GM23338 (cell line): ENCODE measurements around the gene CDC42EP2. TPM values are rescaled to one million over a fixed set of nuclear protein-coding genes. Genes with fewer than 3 reads are reported as not detected.

Experiments used
- ATAC-seq: fragments of 200-7000 bp; cut with Tn5 transposase; 3 replicates; pipeline ENCODE4 v1.9.1; 2020
- DNase-seq: peaks from one replicate; pipeline ENCODE4 v3.0.0-alpha.2; 2015; ENCODE audit warnings: low spot score
- H2AFZ ChIP-seq: fragments of 200-600 bp; sonication (generic); 2 replicates; pipeline ENCODE4 v1.8.0; 2016; ENCODE audit warnings: antibody characterized with exemption, mild to moderate bottlenecking, moderate library complexity
- H3F3A ChIP-seq: fragments of 200-600 bp; sonication (generic); replicated peaks from 2 replicates; pipeline ENCODE4 v1.8.0; 2017; ENCODE audit warnings: antibody characterized with exemption, mixed run types, low read depth
- H3K27ac ChIP-seq: fragments of 200-600 bp; sonication (generic); 2 replicates; pipeline ENCODE4 v1.6.1; 2016; ENCODE audit warnings: low read depth
- H3K27me3 ChIP-seq: fragments of 200-600 bp; sonication (generic); 2 replicates; pipeline ENCODE4 v1.8.0; 2016; ENCODE audit warnings: mild to moderate bottlenecking, mixed run types, moderate library complexity; ENCODE audit not compliant: insufficient read depth
- H3K36me3 ChIP-seq: fragments of 200-600 bp; sonication (generic); 2 replicates; pipeline ENCODE4 v1.8.0; 2016; ENCODE audit warnings: mild to moderate bottlenecking; ENCODE audit not compliant: insufficient read depth
- H3K4me1 ChIP-seq: fragments of 200-600 bp; sonication (generic); 2 replicates; pipeline ENCODE4 v1.8.0; 2016; ENCODE audit warnings: mild to moderate bottlenecking, moderate library complexity; ENCODE audit not compliant: insufficient read depth
- H3K4me2 ChIP-seq: fragments of 200-600 bp; sonication (generic); 2 replicates; pipeline ENCODE4 v1.7.1; 2017; ENCODE audit warnings: mixed run types
- H3K4me3 ChIP-seq: fragments of 200-600 bp; sonication (generic); 2 replicates; pipeline ENCODE4 v1.6.1; 2016; ENCODE audit warnings: mixed run types
- H3K79me2 ChIP-seq: fragments of 200-600 bp; sonication (generic); replicated peaks from 2 replicates; pipeline ENCODE4 v1.8.0; 2017; ENCODE audit warnings: mild to moderate bottlenecking; ENCODE audit not compliant: insufficient read depth
- H3K9me2 ChIP-seq: fragments of 200-600 bp; sonication (generic); 2 replicates; pipeline ENCODE4 v1.8.0; 2017; ENCODE audit not compliant: insufficient read depth
- H4K20me1 ChIP-seq: fragments of 200-600 bp; sonication (generic); replicated peaks from 2 replicates; pipeline ENCODE4 v1.8.0; 2017; ENCODE audit warnings: mild to moderate bottlenecking; ENCODE audit not compliant: insufficient read depth
- H3K27ac Mint-ChIP-seq: 2 replicates; pipeline ENCODE4 v1.8.0; 2020; ENCODE audit warnings: inconsistent platforms, mild to moderate bottlenecking, moderate library complexity, mixed read lengths
- H3K27me3 Mint-ChIP-seq: 3 replicates; pipeline ENCODE4 v1.8.0; 2022; ENCODE audit warnings: low read depth, mild to moderate bottlenecking, moderate library complexity, mixed read lengths, inconsistent platforms; ENCODE audit not compliant: insufficient read depth, poor library complexity
- H3K36me3 Mint-ChIP-seq: 3 replicates; pipeline ENCODE4 v1.8.0; 2021; ENCODE audit warnings: low read depth, mild to moderate bottlenecking, inconsistent platforms, moderate library complexity, mixed read lengths
- H3K4me1 Mint-ChIP-seq: 3 replicates; pipeline ENCODE4 v1.8.0; 2020; ENCODE audit warnings: mild to moderate bottlenecking, inconsistent platforms, mixed read lengths
- H3K4me3 Mint-ChIP-seq: 3 replicates; pipeline ENCODE4 v1.8.0; 2021; ENCODE audit warnings: moderate library complexity, mild to moderate bottlenecking, inconsistent platforms, mixed read lengths
- H3K9me3 Mint-ChIP-seq: 3 replicates; pipeline ENCODE4 v1.8.0; 2020; ENCODE audit warnings: moderate library complexity, mild to moderate bottlenecking, inconsistent platforms, mixed read lengths
- CREB1 ChIP-seq: fragments of 250-450 bp; sonication (Bioruptor Pico); IDR thresholded peaks from 2 replicates; pipeline ENCODE4 v1.5.0; 2020; ENCODE audit warnings: low read depth, mild to moderate bottlenecking, moderate library complexity
- EZH2 ChIP-seq: fragments of 200-600 bp; sonication (generic); IDR thresholded peaks from one replicate; pipeline ENCODE4 v1.8.0; 2017; ENCODE audit warnings: antibody characterized with exemption, mild to moderate bottlenecking, low read depth; ENCODE audit not compliant: unreplicated experiment
- EZH2phosphoT487 ChIP-seq: fragments of 200-600 bp; sonication (generic); IDR thresholded peaks from one replicate; pipeline ENCODE4 v1.8.1; 2018; ENCODE audit warnings: antibody characterized with exemption; ENCODE audit not compliant: unreplicated experiment
- NANOG ChIP-seq: IDR thresholded peaks from 2 replicates; pipeline ENCODE4 v1.6.1; 2016; ENCODE audit warnings: antibody characterized with exemption, borderline replicate concordance
- POLR2AphosphoS5 ChIP-seq: IDR thresholded peaks from 2 replicates; pipeline ENCODE4 v1.6.1; 2016; ENCODE audit warnings: antibody characterized with exemption, low read depth
- STAT1 ChIP-seq: IDR thresholded peaks from one replicate; pipeline ENCODE4 v1.6.1; 2016; ENCODE audit warnings: antibody characterized with exemption; ENCODE audit not compliant: unreplicated experiment
- ZNF114 ChIP-seq: fragments of 250-450 bp; sonication (Bioruptor Pico); IDR thresholded peaks from 2 replicates; pipeline ENCODE4 v1.5.0; 2020; ENCODE audit warnings: mild to moderate bottlenecking, moderate library complexity
- ZNF331 ChIP-seq: fragments of 250-450 bp; sonication (Bioruptor Pico); IDR thresholded peaks from 2 replicates; pipeline ENCODE4 v1.5.0; 2020; ENCODE audit warnings: low read depth, mild to moderate bottlenecking, moderate library complexity
- polyA plus RNA-seq: library from polyadenylated mRNA; unstranded; fragments of >200 nt; fragmentation: Nextera tagmentation; extraction: Ambion mirVana; gene quantifications from 2 replicates; pipeline ENCODE4 v1.2.1, GENCODE V29; 2016
- total RNA-seq: library from RNA; depleted of rRNA; stranded (reverse); fragments of >200 nt; shearing (Covaris generic); gene quantifications from 2 replicates; pipeline ENCODE4 v1.2.3, GENCODE V29; 2014
- TF ChIP-seq, protein P1 (sequence below): IDR thresholded peaks from one replicate; pipeline ENCODE4 v1.6.1; 2018; ENCODE audit warnings: antibody characterized with exemption; ENCODE audit not compliant: unreplicated experiment
- TF ChIP-seq, protein P2 (sequence below): fragments of 250-450 bp; sonication (Bioruptor Pico); IDR thresholded peaks from 2 replicates; pipeline ENCODE4 v1.5.0; 2020; ENCODE audit warnings: mild to moderate bottlenecking, moderate library complexity
- TF ChIP-seq, protein P3 (sequence below): IDR thresholded peaks from 2 replicates; pipeline ENCODE4 v1.6.1; 2016; ENCODE audit warnings: antibody characterized with exemption

Gene CDC42EP2
- total and polyA plus RNA-seq, 2 experiments from 2014 or later: 18.2 to 19.0 TPM

DNA sequence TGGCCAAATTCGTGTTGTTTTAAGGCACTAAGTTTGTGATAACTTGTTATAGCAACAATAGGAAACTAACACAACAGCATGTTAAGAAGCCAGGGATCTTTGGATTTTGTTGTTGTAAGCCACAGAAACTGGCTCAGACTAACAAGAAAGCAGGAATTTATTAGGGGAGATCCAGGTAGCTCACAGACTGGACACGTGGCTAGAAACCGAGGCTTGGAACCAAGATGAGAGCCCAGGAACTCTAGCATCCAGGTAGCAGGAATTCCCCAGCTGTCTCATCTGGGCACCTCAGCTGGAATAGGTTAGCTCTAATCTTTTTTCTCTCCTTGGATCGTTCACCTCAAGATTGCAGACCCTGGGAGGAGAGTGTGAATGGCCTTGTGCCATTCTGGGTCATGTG, 28.0 kb upstream of the CDC42EP2 start:
- H4K20me1 ChIP-seq: 0 out of 2 replicates have a peak, but pooled peaks cover 4% of the 10 kb centered on the region
- H3K36me3 ChIP-seq: peaks cover 50% of the 10 kb centered on the region
- Mint-ChIP-seq H3K4me1 (peaks cover 6% of the 10 kb centered on the region; the same call in 2 of the 3 replicates), H3K9me3 (no peaks in the 10 kb centered on the region), H3K36me3 (peaks cover 81% of the 10 kb centered on the region), H3K27me3 (peaks cover 2% of the 10 kb centered on the region), H3K27ac (no peak overlapping the region), H3K4me3 (no peak overlapping the region)
- TF ChIP-seq ZNF331 (CRISPR knock-in tag) (no peak), EZH2 (no peak), POLR2AphosphoS5 (no peak), NANOG (no peak), CREB1 (CRISPR knock-in tag) (no peak), ZNF114 (CRISPR knock-in tag) (no peak), STAT1 (no peak)
- no peak for ATAC-seq
- no peaks in the 10 kb centered on the region for H3K4me1 ChIP-seq
- no peak for DNase-seq
- peaks cover 25% of the 10 kb centered on the region; the same call in 1 of the 2 replicates for H3F3A ChIP-seq
- H3K27ac ChIP-seq: no peak overlapping the region
- no peaks in the 10 kb centered on the region for H3K9me2 ChIP-seq
- no peaks in the 10 kb centered on the region for H3K27me3 ChIP-seq
- no peak overlapping the region for H3K4me2 ChIP-seq
- H3K4me3 ChIP-seq: no peak overlapping the region
- H3K79me2 ChIP-seq: no peaks in the 10 kb centered on the region
- no peak overlapping the region for H2AFZ ChIP-seq

DNA sequence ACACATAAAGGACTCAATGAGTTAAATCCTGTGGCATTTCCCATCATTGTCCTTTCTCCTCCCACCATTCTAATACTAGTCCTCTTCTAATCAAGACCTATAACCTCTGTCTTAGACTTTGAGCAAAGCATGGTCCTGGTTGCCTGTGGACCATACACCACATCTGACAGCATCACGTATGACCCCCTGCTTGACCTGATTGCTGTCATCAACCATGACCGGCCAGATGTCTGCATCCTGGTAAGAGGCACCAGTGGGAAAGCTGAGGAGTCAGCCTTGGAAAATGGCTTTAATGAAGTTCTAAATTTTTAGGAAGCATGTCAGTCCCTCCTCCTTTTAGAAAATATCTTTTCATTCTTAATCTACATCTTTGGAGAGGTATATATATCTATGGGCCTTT, 27.1 kb upstream of the CDC42EP2 start:
- peaks cover 7% of the 10 kb centered on the region; the same call in 1 of the 2 replicates for H4K20me1 ChIP-seq
- peaks cover 24% of the 10 kb centered on the region; the same call in 1 of the 2 replicates for H3F3A ChIP-seq
- H3K27ac Mint-ChIP-seq: no peak overlapping the region
- H3K4me3 ChIP-seq: no peak overlapping the region
- no peak overlapping the region for H2AFZ ChIP-seq
- H3K27ac ChIP-seq: no peak overlapping the region
- DNase-seq (no peak), ATAC-seq (no peak)
- H3K27me3 Mint-ChIP-seq: peaks cover 2% of the 10 kb centered on the region
- no peak overlapping the region for H3K4me3 Mint-ChIP-seq
- no peaks in the 10 kb centered on the region for H3K4me1 ChIP-seq
- no peaks in the 10 kb centered on the region for H3K9me2 ChIP-seq
- H3K27me3 ChIP-seq: no peaks in the 10 kb centered on the region
- H3K4me1 Mint-ChIP-seq: peaks cover 9% of the 10 kb centered on the region; the same call in 2 of the 3 replicates
- no peaks in the 10 kb centered on the region for H3K79me2 ChIP-seq
- no peaks in the 10 kb centered on the region for H3K9me3 Mint-ChIP-seq
- no peak overlapping the region for H3K4me2 ChIP-seq
- H3K36me3 ChIP-seq: peaks cover 41% of the 10 kb centered on the region
- peaks cover 81% of the 10 kb centered on the region for H3K36me3 Mint-ChIP-seq
- TF ChIP-seq, protein P1, sequence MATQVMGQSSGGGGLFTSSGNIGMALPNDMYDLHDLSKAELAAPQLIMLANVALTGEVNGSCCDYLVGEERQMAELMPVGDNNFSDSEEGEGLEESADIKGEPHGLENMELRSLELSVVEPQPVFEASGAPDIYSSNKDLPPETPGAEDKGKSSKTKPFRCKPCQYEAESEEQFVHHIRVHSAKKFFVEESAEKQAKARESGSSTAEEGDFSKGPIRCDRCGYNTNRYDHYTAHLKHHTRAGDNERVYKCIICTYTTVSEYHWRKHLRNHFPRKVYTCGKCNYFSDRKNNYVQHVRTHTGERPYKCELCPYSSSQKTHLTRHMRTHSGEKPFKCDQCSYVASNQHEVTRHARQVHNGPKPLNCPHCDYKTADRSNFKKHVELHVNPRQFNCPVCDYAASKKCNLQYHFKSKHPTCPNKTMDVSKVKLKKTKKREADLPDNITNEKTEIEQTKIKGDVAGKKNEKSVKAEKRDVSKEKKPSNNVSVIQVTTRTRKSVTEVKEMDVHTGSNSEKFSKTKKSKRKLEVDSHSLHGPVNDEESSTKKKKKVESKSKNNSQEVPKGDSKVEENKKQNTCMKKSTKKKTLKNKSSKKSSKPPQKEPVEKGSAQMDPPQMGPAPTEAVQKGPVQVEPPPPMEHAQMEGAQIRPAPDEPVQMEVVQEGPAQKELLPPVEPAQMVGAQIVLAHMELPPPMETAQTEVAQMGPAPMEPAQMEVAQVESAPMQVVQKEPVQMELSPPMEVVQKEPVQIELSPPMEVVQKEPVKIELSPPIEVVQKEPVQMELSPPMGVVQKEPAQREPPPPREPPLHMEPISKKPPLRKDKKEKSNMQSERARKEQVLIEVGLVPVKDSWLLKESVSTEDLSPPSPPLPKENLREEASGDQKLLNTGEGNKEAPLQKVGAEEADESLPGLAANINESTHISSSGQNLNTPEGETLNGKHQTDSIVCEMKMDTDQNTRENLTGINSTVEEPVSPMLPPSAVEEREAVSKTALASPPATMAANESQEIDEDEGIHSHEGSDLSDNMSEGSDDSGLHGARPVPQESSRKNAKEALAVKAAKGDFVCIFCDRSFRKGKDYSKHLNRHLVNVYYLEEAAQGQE: no peak
- TF ChIP-seq NANOG: no peak
- TF ChIP-seq, protein P2, sequence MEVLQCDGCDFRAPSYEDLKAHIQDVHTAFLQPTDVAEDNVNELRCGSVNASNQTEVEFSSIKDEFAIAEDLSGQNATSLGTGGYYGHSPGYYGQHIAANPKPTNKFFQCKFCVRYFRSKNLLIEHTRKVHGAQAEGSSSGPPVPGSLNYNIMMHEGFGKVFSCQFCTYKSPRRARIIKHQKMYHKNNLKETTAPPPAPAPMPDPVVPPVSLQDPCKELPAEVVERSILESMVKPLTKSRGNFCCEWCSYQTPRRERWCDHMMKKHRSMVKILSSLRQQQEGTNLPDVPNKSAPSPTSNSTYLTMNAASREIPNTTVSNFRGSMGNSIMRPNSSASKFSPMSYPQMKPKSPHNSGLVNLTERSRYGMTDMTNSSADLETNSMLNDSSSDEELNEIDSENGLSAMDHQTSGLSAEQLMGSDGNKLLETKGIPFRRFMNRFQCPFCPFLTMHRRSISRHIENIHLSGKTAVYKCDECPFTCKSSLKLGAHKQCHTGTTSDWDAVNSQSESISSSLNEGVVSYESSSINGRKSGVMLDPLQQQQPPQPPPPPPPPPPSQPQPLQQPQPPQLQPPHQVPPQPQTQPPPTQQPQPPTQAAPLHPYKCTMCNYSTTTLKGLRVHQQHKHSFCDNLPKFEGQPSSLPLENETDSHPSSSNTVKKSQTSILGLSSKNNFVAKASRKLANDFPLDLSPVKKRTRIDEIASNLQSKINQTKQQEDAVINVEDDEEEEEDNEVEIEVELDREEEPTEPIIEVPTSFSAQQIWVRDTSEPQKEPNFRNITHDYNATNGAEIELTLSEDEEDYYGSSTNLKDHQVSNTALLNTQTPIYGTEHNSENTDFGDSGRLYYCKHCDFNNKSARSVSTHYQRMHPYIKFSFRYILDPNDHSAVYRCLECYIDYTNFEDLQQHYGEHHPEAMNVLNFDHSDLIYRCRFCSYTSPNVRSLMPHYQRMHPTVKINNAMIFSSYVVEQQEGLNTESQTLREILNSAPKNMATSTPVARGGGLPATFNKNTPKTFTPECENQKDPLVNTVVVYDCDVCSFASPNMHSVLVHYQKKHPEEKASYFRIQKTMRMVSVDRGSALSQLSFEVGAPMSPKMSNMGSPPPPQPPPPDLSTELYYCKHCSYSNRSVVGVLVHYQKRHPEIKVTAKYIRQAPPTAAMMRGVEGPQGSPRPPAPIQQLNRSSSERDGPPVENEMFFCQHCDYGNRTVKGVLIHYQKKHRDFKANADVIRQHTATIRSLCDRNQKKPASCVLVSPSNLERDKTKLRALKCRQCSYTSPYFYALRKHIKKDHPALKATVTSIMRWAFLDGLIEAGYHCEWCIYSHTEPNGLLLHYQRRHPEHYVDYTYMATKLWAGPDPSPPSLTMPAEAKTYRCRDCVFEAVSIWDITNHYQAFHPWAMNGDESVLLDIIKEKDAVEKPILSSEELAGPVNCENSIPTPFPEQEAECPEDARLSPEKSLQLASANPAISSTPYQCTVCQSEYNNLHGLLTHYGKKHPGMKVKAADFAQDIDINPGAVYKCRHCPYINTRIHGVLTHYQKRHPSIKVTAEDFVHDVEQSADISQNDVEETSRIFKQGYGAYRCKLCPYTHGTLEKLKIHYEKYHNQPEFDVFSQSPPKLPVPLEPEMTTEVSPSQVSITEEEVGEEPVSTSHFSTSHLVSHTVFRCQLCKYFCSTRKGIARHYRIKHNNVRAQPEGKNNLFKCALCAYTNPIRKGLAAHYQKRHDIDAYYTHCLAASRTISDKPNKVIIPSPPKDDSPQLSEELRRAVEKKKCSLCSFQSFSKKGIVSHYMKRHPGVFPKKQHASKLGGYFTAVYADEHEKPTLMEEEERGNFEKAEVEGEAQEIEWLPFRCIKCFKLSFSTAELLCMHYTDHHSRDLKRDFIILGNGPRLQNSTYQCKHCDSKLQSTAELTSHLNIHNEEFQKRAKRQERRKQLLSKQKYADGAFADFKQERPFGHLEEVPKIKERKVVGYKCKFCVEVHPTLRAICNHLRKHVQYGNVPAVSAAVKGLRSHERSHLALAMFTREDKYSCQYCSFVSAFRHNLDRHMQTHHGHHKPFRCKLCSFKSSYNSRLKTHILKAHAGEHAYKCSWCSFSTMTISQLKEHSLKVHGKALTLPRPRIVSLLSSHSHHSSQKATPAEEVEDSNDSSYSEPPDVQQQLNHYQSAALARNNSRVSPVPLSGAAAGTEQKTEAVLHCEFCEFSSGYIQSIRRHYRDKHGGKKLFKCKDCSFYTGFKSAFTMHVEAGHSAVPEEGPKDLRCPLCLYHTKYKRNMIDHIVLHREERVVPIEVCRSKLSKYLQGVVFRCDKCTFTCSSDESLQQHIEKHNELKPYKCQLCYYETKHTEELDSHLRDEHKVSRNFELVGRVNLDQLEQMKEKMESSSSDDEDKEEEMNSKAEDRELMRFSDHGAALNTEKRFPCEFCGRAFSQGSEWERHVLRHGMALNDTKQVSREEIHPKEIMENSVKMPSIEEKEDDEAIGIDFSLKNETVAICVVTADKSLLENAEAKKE (CRISPR knock-in tag): no peak
- TF ChIP-seq, protein P3, sequence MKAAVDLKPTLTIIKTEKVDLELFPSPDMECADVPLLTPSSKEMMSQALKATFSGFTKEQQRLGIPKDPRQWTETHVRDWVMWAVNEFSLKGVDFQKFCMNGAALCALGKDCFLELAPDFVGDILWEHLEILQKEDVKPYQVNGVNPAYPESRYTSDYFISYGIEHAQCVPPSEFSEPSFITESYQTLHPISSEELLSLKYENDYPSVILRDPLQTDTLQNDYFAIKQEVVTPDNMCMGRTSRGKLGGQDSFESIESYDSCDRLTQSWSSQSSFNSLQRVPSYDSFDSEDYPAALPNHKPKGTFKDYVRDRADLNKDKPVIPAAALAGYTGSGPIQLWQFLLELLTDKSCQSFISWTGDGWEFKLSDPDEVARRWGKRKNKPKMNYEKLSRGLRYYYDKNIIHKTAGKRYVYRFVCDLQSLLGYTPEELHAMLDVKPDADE: no peak
- no peak for TF ChIP-seq ZNF331 (CRISPR knock-in tag)
- no peak for TF ChIP-seq EZH2phosphoT487
- TF ChIP-seq ZNF114 (CRISPR knock-in tag): no peak
- no peak for TF ChIP-seq POLR2AphosphoS5
